Non-pigmented ciliary epithelial cell (primary cell): ENCODE measurements around the gene CDX2.

Source experiments
- DNase-seq: peaks from one replicate; pipeline ENCODE4 v3.0.0-alpha.2; 2010; ENCODE audit warnings: low read depth

The CDX2 gene

DNA sequence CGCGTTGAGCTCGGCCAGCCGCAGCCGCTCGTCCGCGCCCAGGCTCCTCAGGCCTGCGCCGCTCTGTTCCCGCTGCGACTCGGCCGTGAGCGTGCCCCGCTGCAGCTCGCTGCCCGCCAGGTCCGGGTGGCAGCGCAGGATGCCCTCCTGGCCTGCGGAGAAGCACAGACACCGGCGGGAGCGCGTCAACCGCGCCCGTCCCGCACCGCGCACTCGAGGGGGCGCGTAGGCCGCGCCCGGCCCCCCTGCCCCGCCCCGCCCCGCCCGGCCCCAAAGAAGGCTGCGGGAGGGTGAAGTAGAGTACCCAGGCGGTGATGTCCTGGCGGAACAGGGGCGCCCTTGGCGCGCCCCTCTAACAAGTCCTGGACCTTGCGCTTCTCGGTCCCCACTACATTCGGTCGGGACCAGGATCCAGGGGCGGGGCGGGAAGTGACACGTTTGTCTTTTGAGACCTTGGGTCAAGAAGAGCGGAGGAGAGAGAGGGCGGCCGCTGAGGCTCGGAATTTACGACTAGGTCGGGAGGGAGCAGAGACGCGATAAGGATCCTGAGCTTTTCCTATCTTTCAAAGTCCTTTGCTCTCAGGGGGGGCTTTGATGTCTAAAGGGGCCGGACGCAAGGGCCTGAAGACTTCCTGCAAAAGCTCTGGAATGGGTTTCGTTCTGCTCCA is 9.3 kb upstream of the CDX2 start:
- DNase-seq: no peak

DNA sequence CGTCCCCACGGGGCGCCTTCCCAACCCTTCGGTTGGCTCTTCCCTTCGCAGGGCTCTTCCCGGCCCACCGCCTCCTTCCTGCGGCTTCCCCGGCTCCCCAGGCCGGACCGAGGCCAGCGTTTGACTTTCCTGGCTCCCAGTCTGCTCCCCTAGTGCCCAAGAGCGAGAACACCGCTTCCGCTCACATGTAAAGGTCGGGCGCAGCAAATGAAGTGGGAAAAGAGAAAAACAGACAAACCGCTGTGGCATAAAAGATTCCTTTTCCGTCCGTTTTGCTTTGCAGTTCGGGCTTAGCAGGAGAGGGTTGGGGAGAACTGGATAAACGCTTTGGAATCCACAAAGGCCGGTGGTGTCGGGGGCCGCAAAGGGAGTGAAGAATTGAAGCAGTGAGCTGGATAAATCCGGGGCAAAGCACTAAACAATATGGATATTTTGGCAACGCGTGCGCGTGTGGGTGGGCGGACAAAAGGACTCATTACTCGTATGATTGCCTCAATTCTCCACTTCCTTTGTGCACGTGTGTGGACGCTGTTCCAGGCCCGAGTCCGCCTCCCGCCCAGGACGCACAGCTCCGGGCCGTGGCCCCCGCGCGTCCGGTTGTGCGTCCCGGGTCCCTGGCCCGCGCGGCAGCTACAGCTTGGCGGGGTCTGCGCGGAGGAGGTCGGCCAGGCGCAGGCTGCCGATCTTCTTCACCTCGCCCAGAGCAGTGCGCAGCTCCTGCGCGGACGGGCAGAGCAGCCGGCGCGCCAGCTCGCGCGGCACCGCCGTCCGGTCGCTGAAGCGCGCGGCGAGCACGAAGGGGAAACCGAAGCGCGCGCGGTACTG is 8.6 kb upstream of the CDX2 start:
- no peak for DNase-seq

DNA sequence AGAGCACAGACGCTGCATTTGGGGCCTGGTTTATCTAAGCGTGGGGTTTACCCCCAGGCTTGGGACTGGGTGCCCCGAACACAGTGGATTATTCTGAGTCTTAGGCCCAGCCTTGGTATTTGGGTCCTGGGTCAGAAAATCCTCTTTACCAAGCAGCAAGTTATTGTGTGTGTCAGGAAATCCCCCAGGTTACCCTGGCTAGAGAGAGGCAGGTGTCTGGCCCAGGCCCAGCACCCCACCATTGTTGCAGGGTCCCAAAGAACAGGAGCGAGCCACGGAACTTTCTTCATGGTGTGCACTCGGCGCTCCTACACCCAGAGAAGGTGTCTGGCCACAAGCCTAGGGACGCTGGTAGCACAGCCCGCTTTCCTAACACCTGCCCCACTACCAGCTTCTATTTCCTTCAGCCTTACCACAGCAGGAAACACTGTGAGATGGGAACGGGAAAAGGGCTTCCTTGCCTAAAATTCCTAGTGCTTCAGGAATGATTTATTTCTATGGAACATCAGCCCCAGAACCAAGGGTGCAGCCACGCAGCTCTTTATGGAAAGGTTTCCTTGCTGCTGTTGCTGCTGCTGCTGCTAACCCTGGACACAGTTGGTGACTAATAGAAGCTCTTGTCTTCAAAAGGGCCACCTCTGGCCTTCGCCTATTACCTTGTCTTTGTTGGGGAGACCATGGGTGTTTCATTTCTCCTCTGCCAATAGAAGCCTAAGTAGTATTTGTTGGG is 7.4 kb upstream of the CDX2 start:
- DNase-seq: no peak

DNA sequence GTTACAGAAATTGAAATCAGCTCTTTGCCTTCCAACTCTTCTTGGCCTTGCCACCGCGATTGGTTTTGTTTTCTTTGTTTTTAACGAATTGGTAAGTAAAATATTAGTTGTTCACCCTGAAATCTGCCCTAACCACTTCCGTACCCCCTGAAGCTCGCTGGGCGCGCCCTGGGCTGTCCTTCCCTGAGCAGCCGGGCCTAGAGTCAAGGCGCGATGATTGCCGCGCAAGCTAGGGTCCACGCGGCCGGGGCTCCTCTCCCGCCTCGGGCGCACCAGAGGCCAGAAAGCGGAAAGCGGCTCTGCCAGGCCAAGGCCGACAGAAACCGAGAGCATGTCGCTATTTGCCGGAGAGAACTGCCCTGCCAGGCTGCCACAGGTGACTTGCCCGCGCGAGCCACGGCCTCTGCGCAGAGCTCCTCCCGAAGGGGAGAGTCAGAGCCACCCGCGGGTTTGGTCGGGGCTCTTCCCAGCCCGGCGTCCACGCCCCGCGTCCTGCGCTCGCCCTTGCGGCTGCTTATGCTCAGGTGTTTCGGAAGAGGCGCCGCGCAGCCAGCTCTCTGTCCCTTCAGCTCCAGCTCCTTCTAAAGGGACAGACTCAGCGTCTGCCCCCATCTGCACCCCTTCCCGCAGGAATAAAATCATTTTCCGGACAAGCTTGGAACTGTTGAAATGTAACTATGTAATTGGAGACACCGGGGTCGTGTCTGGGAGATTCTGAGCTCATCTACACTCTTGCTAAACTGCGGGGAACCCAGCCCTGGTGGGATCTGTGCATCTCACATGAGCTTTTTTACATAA is 6.6 kb upstream of the CDX2 start:
- no peak for DNase-seq

DNA sequence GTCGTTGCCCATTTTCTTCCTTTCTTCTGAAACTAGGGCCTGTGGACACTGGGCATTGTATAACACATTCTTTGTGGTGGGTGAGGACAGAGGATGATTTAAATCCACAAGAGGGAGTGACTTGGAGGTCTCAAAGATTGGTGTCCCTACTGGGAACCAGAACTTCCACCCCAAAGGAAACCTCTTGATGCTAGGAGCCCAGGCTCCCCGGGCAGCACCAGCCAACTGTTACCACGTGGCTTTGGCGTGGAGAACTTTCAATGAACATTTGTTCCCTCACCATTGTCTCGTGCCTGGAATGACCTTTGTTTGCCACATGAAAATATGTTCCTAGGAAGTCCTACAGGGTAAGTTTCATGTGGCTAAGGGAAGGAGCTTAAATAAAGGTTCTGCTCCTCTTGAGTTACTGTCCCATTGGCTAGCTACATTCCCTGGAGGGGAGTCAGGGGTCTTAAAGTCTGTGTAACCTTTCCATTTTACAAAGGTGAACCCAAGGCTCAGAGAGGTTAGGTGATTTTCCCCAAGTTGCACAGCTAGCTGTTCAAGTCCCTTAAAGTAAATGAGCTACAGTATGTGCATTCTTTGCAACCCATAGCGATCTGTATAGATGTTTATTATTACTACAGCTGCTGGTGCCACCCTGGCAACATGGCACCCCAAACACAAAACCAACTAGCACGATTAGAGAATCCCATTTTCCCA is 5.0 kb upstream of the CDX2 start:
- DNase-seq: no peak

DNA sequence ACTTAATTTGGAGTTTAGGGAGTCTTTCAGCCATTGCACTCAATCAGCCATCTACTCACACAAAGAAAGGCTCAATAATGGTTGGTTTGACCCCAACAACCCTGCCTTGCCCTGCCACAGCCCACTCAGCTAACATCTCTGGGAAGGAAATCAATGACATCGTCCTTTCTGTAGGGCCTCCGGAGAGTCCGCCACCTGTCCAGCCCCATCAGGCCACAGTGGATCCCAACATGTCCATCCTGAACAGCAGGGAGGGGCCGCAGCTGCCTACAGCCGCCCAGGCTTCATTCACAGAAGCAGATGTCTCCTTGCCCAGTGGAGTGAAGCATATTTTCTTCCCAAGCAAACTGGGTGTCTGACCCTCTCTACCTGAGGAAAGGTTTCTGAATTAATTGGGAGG is 4.2 kb upstream of the CDX2 start:
- no peak for DNase-seq

DNA sequence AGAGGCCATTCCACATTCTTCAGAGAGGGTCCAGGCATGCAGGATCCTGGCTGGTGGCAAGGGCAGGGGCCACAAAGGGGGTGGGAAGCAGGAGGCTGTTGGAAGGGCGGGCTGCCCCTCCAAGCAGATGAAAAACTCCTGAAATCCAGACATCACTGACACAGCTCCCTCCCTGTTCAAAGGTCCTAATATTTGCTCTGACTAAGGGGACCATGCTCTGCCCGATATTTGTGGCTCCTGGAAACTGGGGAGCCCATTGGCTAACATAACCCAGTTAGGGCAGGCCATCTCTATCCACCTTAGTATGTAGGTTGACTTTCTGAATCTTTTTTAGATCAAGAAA is 3.3 kb upstream of the CDX2 start:
- DNase-seq: no peak

DNA sequence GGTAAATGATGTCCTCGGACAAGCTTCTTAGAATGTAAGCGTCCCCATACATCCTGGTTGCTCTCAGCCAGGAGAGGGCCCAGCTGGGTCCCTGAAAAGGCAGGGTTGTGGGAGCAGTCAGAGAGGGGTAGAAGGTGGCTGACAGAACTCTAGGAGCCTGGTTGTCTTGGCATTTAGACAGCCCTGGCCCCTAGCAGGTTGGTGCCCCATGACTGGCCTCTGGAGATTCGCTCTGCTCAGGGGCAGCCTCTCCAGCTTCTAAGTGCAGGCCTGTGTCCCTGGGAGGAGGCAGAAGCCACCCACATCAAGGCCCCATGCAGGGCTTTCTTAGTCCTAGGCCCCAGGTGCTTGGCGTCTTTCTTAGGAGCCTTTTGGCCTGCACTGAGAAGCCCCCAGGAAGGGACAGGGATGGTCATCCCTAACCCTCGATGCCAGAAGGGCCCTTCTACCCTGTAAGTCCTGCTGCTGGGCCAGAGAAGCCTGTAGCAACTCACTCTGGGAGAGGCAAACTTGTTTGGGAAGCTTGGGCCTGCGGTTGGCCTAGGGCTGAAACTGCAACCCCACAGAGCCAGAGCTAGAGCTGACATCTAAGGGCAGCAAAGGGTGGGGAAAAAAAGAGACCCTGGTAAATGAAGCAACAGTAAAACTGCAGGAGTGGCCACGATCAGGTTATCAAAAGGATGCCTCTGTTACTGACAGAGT is 2.8 kb upstream of the CDX2 start:
- DNase-seq: no peak

DNA sequence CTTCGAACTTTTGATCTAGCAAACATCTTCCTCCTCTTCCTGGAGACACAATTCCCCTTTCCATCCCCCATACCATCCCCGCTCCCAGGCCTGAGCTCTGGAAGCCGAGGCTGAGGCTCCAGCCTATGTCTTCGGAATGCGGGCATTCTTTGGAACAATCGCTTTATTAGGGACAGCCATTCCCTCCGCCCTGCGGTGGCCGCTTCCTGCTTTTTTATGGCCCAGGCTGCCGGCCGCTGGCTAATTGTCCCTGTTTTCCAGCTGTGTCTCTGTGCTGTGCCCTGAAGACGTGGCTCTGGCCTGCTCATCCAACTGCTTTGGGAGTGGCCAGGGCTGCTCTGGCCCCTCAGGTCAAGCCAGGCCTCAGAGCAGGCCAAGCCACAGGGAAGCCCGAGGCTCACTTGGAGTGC is 2.1 kb upstream of the CDX2 start:
- no peak for DNase-seq

DNA sequence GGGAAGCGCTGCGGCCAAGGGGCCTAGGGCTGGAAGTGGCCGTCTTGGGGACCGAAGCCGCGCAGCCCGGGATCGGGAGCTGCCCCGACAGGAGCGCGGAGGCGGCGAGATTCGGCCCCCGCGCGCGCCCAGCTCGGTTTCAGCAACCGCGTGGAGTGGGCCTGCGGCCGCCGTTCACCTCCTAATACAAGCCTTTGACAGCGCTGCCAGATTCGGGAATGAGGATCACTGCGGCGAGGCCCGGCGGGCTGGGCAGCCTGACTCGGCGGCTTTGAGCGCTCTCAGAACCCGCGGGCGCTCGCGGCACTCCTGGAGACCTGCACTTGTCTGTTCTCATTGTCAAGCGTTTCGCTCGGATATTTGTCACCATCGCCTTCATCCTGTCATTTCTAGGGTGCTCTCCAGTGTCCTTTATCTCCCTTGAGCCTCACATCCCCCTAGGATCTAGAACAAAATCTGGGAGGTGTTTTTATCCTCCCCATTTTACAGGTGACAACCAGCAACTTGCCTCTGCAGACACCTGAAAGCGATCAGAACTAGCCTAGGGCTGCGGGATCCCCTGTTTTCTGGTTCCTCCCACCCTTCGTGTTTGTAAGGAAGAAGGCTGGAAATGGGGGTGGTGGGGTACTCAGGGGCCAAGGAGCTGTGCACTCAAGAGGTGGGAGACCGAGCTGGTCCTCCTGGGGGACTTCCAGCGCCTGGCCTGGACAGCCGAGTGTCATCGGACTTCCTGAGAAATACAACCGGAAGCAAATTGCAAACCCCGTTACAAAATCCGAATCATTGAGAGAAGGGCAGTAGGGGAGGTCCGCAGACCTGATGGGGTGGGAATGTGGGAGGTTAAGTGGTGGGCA is 1.5 kb upstream of the CDX2 start:
- no peak for DNase-seq

DNA sequence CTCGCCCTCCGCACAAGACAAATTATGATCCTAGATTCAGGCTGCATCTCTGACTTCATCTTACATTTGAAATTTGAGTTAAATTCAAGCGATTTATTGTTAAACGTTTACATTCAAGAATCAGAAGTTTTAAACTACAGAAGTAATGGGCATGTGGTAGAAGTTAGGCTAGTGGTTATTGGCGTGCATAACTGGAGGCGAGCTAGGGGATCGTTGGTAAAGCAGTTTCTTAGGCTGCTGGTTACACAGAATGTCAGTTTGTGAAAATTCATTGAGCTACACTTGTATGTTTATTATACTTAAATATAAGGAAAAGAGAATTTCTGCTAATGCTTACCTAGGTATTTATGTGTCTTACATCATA is 733 bp upstream of the CDX2 start:
- no peak for DNase-seq

DNA sequence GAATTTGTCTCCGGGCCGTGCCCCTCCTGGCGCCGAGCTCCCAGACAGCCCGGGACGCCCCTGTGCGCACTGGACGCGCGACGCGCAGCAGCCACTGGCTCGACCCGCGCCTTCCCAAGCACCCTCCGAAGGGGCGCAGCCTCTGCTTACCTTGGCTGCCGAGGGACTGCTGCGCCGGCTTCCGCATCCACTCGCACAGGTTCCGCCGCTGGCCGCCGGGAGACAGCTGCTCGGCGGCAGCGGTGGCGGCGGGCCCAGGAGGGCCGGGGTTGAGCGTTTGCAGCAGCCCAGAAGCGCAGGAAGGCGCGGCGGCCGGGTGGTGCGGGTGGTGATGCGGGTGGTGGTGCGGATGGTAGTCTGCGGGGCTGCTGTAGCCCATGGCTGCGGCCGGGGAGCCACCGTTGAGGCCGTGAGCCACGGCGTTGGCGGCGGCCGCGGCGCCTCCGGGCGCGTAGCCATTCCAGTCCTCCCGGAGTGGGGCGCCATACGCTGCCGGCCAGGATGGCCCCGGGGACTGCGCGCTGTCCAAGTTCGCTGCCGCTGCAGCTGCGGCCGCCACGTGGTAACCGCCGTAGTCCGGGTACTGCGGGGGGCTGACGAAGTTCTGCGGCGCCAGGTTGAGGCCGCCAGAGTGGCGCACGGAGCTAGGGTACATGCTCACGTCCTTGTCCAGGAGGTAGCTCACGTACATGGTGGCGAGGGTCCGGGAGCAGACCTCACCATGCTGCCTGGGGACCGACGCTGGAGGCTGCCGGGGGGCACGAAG is 616 bp downstream of the CDX2 start:
- no peak for DNase-seq

DNA sequence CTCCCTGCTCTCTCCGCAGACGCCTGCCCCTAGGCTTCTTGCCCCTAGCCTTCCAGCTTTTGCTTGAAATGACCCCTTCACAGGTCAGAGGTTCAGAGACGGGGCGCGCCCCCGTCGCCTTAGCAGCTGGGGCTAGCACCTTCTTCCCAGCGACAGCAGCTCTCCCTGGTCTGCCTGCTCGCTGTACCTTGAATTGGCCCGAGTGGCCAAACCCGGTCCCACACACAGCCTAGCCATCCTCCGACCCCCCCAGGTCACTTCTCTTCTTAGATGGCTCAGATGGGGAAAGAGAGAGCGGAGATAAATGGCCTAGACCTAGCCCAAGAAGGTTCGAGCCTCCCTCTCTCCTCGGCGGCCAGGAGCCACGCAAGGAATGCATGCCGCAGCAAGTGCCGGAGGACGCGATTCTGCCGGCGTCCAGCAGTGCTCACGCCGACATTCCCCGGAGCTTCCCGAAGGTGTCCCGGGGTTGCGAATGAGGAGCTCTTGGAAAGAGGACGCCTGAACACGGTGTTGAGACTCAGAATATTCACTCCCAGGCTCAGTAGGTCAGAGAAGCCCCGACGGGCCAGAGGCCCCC is 1.3 kb downstream of the CDX2 start:
- no peak for DNase-seq

DNA sequence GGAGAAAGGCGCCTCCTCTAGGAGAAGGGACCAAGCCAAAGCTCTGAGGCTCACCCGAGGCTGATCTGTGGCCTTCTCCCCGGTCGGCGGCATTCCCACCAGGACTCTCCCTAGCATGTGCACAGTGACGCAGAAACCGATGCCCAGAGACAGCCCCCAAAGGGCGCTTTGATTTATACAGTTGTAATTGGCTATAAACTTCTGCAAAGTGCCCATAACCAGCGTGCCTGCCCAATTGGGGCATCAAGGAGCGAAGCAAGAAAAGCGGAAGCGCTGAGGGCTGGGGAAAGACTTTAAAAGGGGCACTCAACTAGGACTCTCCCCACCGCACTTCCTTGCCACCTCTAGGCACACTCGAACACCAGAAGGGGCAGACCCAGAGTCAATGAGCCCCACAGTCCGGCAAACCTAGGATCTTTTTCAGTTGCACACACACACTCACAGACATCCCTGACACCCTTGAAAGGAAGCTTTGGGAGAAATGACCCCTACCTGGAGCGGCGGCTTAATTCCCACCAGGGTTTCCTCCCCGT is 1.8 kb downstream of the CDX2 start:
- no peak for DNase-seq

DNA sequence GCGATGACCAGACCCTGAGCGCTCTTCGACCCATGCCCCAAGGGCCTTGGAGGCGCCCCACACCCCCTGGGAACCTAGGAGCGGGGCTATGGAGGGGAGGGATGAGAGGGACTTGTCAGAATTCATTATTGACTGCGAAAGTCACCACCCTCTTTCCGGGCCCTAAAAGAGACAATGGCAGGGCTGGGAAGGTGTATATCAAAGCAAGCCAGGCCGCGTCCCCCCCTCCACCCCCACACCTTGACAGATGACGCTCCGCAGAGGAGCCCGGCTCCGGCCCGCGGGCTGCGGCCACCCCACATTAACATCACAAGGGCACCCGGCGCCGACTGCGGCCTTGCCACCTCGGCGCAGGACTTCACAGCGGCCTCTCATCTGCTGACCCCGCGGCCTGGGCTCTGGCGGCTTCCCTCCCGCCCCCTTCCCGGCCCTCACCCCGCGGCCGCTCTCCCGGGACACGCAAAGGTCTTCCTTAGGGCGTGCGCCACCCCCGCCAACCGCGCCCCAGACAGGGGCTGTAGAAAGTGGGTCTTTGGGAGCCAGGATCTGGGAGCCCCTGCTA is 2.4 kb downstream of the CDX2 start:
- no peak for DNase-seq

DNA sequence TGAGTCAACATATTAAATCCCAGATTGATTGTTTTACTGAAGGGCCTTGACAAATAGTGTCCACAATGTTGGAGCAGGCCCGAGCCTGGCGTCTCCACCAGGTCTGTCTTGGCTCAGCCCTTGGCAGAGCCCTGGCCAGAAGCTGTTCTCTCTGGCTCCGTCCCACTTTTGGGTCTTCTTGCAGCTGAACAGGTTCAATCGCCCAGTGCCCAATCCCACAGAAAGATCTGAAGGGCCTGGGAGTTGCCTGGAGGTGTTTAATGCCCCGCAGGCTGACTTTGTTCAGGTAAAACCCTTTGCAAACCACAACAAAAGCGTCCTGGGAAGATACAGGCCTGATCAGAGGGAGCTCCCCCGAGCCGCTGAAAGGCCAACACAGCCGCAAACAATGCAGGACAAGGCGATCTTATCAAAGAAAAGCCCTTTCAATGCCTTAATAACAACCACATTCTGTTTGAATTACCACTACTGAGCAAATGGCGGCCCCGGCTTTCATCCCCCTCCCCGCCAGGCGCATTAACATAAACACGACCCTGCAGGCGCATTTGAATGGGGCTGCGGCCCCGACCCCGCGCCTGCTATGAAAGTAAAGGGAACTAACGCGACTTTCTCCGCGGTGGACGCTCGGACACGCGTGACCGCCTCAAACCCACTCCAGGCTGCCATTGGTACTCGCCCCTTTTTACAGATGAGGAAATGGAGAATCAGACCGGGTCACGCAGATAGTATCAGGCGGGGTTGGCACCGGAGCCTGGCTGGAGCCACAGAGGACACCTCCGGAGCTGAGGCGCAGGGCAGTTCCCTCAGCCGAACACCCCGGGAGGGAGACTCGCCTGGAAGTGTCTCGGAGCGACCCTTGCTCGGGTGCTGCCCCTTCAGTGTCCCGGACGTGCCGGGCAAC is 3.1 kb downstream of the CDX2 start:
- no peak for DNase-seq

DNA sequence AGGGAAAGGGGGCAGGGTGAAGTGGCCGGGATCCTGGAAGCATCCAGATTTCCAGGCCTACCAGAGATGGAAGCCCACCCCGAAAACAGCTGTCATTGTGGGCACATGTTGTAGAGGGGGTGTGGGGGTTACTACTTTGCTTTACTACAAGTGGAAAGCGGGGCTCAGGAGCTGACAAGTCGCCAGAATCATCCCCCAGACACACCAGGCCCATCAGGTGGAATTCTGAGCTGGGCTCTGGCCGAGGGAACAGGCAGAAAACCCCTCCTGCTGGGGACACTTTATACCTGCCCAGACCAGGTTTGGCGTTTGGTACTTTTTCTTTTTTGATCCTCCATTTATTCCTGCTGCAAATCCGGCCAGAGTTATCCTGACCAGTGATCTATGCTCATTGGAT is 3.8 kb downstream of the CDX2 start:
- DNase-seq: no peak
